H9 (cell line): Measurements from ENCODE around the gene DCN. TPM values are rescaled to one million over a fixed set of nuclear protein-coding genes. Genes with fewer than 3 reads are reported as not detected.

Experiments used
- DNase-seq: peaks from one replicate; pipeline ENCODE4 v3.0.0-alpha.2; 2017
- H2AFZ ChIP-seq: one replicate; pipeline ENCODE4 v1.6.1; 2013; ENCODE audit warnings: mild to moderate bottlenecking, low read length, control low read depth, moderate library complexity
- H2AK5ac ChIP-seq: 2 replicates; pipeline ENCODE4 v1.6.1; 2013; ENCODE audit warnings: low read length, control low read depth, mixed read lengths; ENCODE audit not compliant: insufficient read length
- H2BK120ac ChIP-seq: one replicate; pipeline ENCODE4 v1.6.1; 2013; ENCODE audit warnings: low read depth, mild to moderate bottlenecking, low read length, control low read depth, inconsistent platforms; ENCODE audit not compliant: poor library complexity, severe bottlenecking
- H2BK12ac ChIP-seq: 2 replicates; pipeline ENCODE4 v1.6.1; 2013; ENCODE audit warnings: low read length, control low read depth, mixed read lengths, low read depth; ENCODE audit not compliant: insufficient read length
- H2BK15ac ChIP-seq: 2 replicates; pipeline ENCODE4 v1.6.1; 2013; ENCODE audit warnings: low read depth, low read length, control low read depth
- H2BK20ac ChIP-seq: one replicate; pipeline ENCODE4 v1.6.1; 2013; ENCODE audit warnings: low read depth, mild to moderate bottlenecking, low read length, control low read depth, inconsistent platforms; ENCODE audit not compliant: poor library complexity, severe bottlenecking
- H2BK5ac ChIP-seq: 2 replicates; pipeline ENCODE4 v1.6.1; 2013; ENCODE audit warnings: low read length, control low read depth, mixed read lengths; ENCODE audit not compliant: insufficient read length
- H3K14ac ChIP-seq: 2 replicates; pipeline ENCODE4 v1.6.1; 2013; ENCODE audit warnings: low read length, control low read depth; ENCODE audit not compliant: insufficient read depth
- H3K18ac ChIP-seq: 2 replicates; pipeline ENCODE4 v1.6.1; 2013; ENCODE audit warnings: low read depth, mild to moderate bottlenecking, mixed read lengths, low read length, control low read depth; ENCODE audit not compliant: insufficient read length
- H3K23ac ChIP-seq: 2 replicates; pipeline ENCODE4 v1.6.1; 2013; ENCODE audit warnings: low read length, control low read depth, mixed read lengths, low read depth; ENCODE audit not compliant: insufficient read length
- H3K23me2 ChIP-seq: 2 replicates; pipeline ENCODE4 v1.6.1; 2013; ENCODE audit warnings: low read depth, mild to moderate bottlenecking, mixed read lengths, low read length, control low read depth; ENCODE audit not compliant: insufficient read length, poor library complexity, severe bottlenecking
- H3K27ac ChIP-seq: 2 replicates; pipeline ENCODE4 v1.5.1; 2013; ENCODE audit warnings: low read length, control low read depth, mixed read lengths, low read depth; ENCODE audit not compliant: insufficient read length
- H3K27me3 ChIP-seq: 2 replicates; pipeline ENCODE4 v1.6.1; 2013; ENCODE audit warnings: low read length, control low read depth, inconsistent platforms; ENCODE audit not compliant: insufficient read depth
- H3K4ac ChIP-seq: 2 replicates; pipeline ENCODE4 v1.6.1; 2013; ENCODE audit warnings: low read depth, mild to moderate bottlenecking, control low read depth, inconsistent platforms, low read length, moderate library complexity
- H3K4me1 ChIP-seq: 2 replicates; pipeline ENCODE4 v1.6.1; 2013; ENCODE audit warnings: low read length, control low read depth, inconsistent platforms; ENCODE audit not compliant: insufficient read depth
- H3K4me2 ChIP-seq: 2 replicates; pipeline ENCODE4 v1.6.1; 2013; ENCODE audit warnings: low read length, control low read depth, mixed read lengths; ENCODE audit not compliant: insufficient read length, insufficient read depth
- H3K56ac ChIP-seq: 2 replicates; pipeline ENCODE4 v1.6.1; 2013; ENCODE audit warnings: low read depth, mild to moderate bottlenecking, mixed read lengths, low read length, control low read depth; ENCODE audit not compliant: insufficient read length
- H3K79me1 ChIP-seq: 2 replicates; pipeline ENCODE4 v1.6.1; 2013; ENCODE audit warnings: low read depth, mild to moderate bottlenecking, moderate library complexity, low read length, control low read depth, inconsistent platforms; ENCODE audit not compliant: insufficient read depth, poor library complexity, severe bottlenecking
- H3K79me2 ChIP-seq: 2 replicates; pipeline ENCODE4 v1.6.1; 2013; ENCODE audit warnings: low read length, control low read depth, inconsistent platforms; ENCODE audit not compliant: insufficient read depth
- H3K9ac ChIP-seq: 2 replicates; pipeline ENCODE4 v1.6.1; 2013; ENCODE audit warnings: low read length, control low read depth, mixed read lengths; ENCODE audit not compliant: insufficient read length; ENCODE audit errors: extremely low read depth
- H3K9me3 ChIP-seq: one replicate; pipeline ENCODE4 v1.6.1; 2013; ENCODE audit warnings: low read depth, low read length, inconsistent platforms; ENCODE audit not compliant: control insufficient read depth
- H3T11ph ChIP-seq: one replicate; pipeline ENCODE4 v1.6.1; 2013; ENCODE audit warnings: mild to moderate bottlenecking, low read length, control low read depth, inconsistent platforms
- H4K20me1 ChIP-seq: one replicate; pipeline ENCODE4 v1.6.1; 2013; ENCODE audit not compliant: control insufficient read depth, insufficient read length, insufficient read depth
- H4K5ac ChIP-seq: 2 replicates; pipeline ENCODE4 v1.6.1; 2013; ENCODE audit warnings: low read depth, mild to moderate bottlenecking, mixed read lengths, low read length, control low read depth; ENCODE audit not compliant: insufficient read length
- H4K8ac ChIP-seq: replicated peaks from 2 replicates; pipeline ENCODE4 v1.6.1; 2013; ENCODE audit warnings: low read length, control low read depth, mixed read lengths, low read depth; ENCODE audit not compliant: insufficient read length
- H4K91ac ChIP-seq: 2 replicates; pipeline ENCODE4 v1.6.1; 2013; ENCODE audit warnings: low read depth, mild to moderate bottlenecking, moderate library complexity, mixed read lengths, low read length, control low read depth; ENCODE audit not compliant: insufficient read length
- H3K27ac Mint-ChIP-seq, 3 experiments: 2 replicates in 2 of 3; 3 replicates in 1 of 3; pipeline ENCODE4 v1.8.0; 2020 to 2021; ENCODE audit warnings: mixed read lengths in 3 of 3, mild to moderate bottlenecking in 1 of 3, moderate library complexity in 1 of 3
- H3K27me3 Mint-ChIP-seq: 2 replicates; pipeline ENCODE4 v1.8.0; 2021; ENCODE audit warnings: low read depth, mild to moderate bottlenecking, moderate library complexity, mixed read lengths
- H3K36me3 Mint-ChIP-seq, 3 experiments: 2 replicates in 2 of 3; 3 replicates in 1 of 3; pipeline ENCODE4 v1.8.0; 2020 to 2021; ENCODE audit warnings: low read depth in 3 of 3, mixed read lengths in 3 of 3; ENCODE audit not compliant: insufficient read depth in 1 of 3
- H3K4me1 Mint-ChIP-seq, 2 experiments: 2 replicates each; pipeline ENCODE4 v1.8.0; 2020; ENCODE audit warnings: mixed read lengths in 2 of 2
- H3K4me3 Mint-ChIP-seq, 2 experiments: 2 replicates in 1 of 2; 3 replicates in 1 of 2; pipeline ENCODE4 v1.8.0; 2020 to 2021; ENCODE audit warnings: mild to moderate bottlenecking in 2 of 2, mixed read lengths in 2 of 2, moderate library complexity in 1 of 2
- H3K9me3 Mint-ChIP-seq, 2 experiments: 2 replicates in 1 of 2; 3 replicates in 1 of 2; pipeline ENCODE4 v1.8.0; 2020; ENCODE audit warnings: mild to moderate bottlenecking in 2 of 2, mixed read lengths in 2 of 2, moderate library complexity in 1 of 2
- CTCF ChIP-seq: fragments of 200-600 bp; sonication (generic); conservative IDR thresholded peaks from 3 replicates; pipeline ENCODE4 v1.8.0; 2021; ENCODE audit warnings: antibody characterized with exemption, mild to moderate bottlenecking
- WGBS: extraction: QIAGEN DNeasy Blood & Tissue Kit; methylation state at CpG from one replicate; pipeline ENCODE4 v1.1.7; 2013; ENCODE audit warnings: missing lambda C conversion rate, low lambda C conversion rate, mixed read lengths; ENCODE audit not compliant: insufficient read length; ENCODE audit errors: extremely low coverage; 5-methylcytosine and 5-hydroxymethylcytosine counted together
- long read RNA-seq: library from polyadenylated mRNA; unstranded; transcript quantifications from one replicate; pipeline ENCODE4 v2.0.0, GENCODE V29; 2020
- total RNA-seq: library from RNA; stranded (reverse); gene quantifications from 2 replicates; pipeline ENCODE4 v1.2.1, GENCODE V29; 2021

The DCN gene, protein sequence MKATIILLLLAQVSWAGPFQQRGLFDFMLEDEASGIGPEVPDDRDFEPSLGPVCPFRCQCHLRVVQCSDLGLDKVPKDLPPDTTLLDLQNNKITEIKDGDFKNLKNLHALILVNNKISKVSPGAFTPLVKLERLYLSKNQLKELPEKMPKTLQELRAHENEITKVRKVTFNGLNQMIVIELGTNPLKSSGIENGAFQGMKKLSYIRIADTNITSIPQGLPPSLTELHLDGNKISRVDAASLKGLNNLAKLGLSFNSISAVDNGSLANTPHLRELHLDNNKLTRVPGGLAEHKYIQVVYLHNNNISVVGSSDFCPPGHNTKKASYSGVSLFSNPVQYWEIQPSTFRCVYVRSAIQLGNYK
- not detected in 2 replicates for total RNA-seq
- long read RNA-seq: 0 reads

DNA sequence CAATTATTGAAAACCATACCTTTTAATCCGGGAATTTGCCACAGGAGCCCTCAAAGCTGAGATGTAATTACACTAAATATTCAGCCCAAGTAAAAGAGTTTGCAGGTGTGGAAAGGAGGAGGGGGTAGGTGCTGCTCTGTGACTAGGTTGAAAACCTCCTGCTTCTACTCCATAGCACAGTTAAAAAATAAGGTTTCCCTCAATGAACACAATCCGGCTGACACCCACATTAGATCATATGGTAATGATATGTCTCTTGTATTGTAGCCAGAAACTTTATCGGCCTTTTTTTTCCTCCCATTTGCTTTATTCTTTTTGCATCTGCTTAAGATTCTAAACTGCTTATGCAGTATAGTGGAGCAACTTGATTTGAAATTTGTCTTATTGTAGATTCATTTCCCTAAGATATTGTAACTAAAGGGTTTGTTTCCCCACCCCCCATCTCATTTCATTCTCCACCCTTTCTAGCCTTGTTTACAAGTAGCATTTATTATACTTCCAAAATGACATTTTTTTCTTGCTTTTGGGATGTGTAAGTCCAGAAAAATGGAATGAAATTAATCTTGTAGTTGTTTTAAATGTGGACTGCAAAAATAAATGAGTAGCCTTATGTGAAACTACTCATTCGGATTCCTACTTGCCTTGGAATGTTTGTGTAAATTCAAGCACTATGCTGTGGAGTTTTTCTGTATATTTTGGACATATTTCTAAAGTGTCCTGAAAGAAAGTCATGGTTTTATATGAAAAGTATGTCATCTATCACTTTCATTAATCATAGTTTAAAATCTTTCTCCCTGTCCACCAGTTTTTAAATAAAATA lies at the start of gene DCN:
TSS of gene DCN (minus strand) at position 182 of the 820 bp plus-strand sequence. CDS start 4,265 bp downstream, outside the sequence.
- H2BK20ac ChIP-seq: no peak within 1 kb of the TSS
- H3K4ac ChIP-seq: no peak within 1 kb of the TSS
- no peak within 1 kb of the TSS for H2BK15ac ChIP-seq
- H3K27me3 ChIP-seq: no peaks in the 10 kb centered on the region
- H3K27me3 Mint-ChIP-seq: no peaks in the 10 kb centered on the region
- H3K9me3 Mint-ChIP-seq: no peaks in the 10 kb centered on the region
- H3K27ac ChIP-seq: no peak within 1 kb of the TSS
- no peak within 1 kb of the TSS for H4K8ac ChIP-seq
- H2BK5ac ChIP-seq: no peak within 1 kb of the TSS
- no peak within 1 kb of the TSS for H3K18ac ChIP-seq
- peaks cover 0 to 19% of the 10 kb centered on the region in 2 experiments; a peak in 2 of 4 replicates for H3K4me1 Mint-ChIP-seq
- H3K4me2 ChIP-seq: no peak within 1 kb of the TSS
- H3K4me1 ChIP-seq: no peaks in the 10 kb centered on the region
- no peaks in the 10 kb centered on the region for H3K9me3 ChIP-seq
- no peak for TF ChIP-seq CTCF
- no peak within 1 kb of the TSS for H4K91ac ChIP-seq
- H4K20me1 ChIP-seq: no peaks in the 10 kb centered on the region
- H2AFZ ChIP-seq: no peak within 1 kb of the TSS
- no peak within 1 kb of the TSS for H2BK12ac ChIP-seq
- no peak within 1 kb of the TSS for H3K9ac ChIP-seq
- H3K56ac ChIP-seq: no peak within 1 kb of the TSS
- H2AK5ac ChIP-seq: no peak within 1 kb of the TSS
- no peak for DNase-seq
- H2BK120ac ChIP-seq: no peak within 1 kb of the TSS
- no peaks in the 10 kb centered on the region for H3K36me3 Mint-ChIP-seq
- no peak within 1 kb of the TSS for H4K5ac ChIP-seq
- no peak within 1 kb of the TSS for H3K23ac ChIP-seq
- H3K79me2 ChIP-seq: no peaks in the 10 kb centered on the region
- H3K4me3 Mint-ChIP-seq: no peak within 1 kb of the TSS
- peak within 1 kb of the TSS in 2 of 3 experiments; percentile 44 to 72; a peak in 3 of 7 replicates for H3K27ac Mint-ChIP-seq
- H3K14ac ChIP-seq: no peak within 1 kb of the TSS
- no CpG with 5 or more reads among the region's 4 CpGs for WGBS
- no peak within 1 kb of the TSS for H3T11ph ChIP-seq
- H3K23me2 ChIP-seq: no peaks in the 10 kb centered on the region
- no peaks in the 10 kb centered on the region for H3K79me1 ChIP-seq
